GM21381 (cell line): ENCODE data around the gene SRSF7.
"Not testable (repeated sequence)": the region's sequence is repeated elsewhere in the genome, so short reads cannot be mapped to it uniquely, and the experiment has no call there.

Experiments used
- ATAC-seq: cut with Tn5 transposase; IDR thresholded peaks from one replicate; pipeline ENCODE4 v1.9.1; 2021; ENCODE audit warnings: mild to moderate bottlenecking, moderate library complexity; ENCODE audit not compliant: unreplicated experiment

Gene SRSF7

DNA sequence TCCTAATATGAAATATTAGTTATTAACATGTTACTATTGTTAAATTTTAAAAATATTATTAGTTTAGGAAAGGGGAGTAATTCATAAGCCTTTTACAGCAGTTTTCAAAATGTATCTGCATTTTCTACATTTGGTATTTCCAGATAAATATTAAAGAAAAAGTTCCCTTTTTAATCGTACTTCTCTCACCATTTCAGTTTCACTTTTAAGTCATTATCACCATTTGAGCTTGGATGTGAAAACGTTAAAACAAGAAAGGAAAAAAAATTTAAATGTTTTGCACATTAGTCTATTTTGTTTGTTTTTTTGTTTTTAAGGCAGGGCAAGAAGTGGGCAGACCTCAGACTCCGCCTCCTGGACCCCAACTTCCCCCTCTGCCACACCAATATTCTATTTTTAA is 3.3 kb upstream of the SRSF7 start:
- no peak for ATAC-seq

DNA sequence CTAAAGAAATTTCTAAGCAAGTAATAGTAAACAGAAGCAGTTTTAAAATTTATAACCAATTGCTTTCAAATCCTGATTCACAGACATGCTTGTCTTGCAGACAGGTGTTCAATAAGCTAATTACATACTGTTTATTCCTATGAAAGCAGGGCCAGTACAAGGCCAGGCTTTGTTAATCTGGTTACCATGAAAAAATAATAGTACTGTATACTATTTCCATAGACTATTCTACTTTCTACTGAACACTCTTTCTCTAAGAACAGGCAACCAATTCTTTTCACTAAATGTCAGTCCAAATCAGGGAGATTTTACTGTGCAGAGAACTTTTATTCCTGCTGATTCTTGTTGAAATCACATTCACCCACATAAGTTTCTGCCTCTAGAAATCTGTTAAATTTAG is 2.9 kb upstream of the SRSF7 start:
- ATAC-seq = no peak

DNA sequence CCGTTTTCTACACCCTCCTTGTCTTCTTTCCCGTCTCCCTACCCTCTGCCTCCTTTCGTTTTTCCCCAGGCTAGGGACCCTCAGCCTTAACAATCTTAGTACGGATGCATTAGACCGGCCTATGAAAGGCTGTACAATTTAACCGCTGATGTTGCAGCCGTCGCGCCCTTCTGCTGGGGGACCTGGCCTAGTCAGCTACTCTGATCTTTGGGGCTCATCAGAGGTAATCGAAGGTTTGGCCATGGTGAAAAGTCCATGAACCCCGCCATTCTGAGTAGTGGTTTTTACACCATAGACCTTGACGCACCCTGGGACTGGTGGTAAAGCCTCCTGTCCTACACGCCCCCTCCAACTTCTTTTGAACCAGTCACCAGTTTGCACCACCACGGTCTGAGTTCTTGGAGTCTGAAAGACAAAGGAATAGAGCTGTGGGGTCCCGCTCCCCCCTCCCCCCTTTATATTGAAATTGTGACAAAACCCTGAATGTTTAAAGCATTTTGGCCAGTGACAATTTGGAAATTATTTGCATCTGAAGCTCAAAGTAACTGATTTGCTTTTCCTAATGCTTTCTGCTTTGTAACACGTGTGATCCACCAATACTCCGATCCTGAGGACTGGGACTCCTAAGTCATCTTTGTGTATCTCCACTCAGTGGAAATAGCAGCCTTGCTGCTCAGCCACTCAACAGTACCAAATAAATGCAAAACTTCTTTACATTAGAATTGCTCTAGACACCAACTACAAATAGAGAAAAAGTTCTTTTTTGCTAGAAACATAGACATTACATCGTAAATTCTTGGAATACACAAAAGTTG is 642 bp upstream of the SRSF7 start:
- no peak for ATAC-seq

DNA sequence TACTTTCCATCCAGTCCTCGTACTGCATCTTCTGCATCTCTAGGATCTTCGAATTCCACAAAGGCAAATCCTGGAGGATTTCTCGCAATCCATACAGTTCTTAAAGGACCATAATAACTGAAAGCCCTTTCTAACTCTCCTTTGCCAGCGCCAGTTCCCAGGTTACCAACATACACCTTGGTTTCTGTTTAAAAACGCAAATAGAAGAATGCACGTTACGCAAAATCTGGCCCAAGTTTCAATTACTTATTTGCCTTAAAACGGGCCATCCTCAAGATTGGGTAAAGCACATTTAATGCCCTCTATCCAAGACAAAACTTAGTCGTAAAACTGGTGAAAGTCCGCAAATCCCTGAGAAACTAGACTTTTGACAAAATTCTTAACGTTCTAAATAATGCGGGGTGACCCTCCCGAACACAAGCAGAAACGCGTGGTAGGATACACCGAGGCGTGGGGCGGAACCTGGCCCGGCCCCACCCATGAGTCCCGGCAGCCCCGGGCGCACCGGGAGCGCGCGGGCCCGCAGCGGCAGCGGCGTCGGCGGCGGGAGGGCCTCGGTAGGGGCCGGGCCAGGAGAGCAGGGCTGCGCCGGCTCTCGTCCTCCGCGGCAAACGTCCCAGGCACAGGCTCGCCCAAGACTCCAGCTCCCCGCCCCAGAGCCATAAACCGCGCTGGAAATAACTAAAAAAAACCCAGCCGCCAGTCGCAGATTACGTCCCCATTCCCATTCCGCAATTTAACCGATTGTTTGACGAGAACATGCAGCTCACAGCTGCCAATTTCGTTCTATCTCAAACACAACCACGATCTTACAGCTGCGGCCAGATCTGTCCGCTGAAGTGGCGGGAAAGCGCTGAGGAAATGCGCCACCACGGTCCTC is 910 bp downstream of the SRSF7 start:
- peak; percentile 46 for ATAC-seq

DNA sequence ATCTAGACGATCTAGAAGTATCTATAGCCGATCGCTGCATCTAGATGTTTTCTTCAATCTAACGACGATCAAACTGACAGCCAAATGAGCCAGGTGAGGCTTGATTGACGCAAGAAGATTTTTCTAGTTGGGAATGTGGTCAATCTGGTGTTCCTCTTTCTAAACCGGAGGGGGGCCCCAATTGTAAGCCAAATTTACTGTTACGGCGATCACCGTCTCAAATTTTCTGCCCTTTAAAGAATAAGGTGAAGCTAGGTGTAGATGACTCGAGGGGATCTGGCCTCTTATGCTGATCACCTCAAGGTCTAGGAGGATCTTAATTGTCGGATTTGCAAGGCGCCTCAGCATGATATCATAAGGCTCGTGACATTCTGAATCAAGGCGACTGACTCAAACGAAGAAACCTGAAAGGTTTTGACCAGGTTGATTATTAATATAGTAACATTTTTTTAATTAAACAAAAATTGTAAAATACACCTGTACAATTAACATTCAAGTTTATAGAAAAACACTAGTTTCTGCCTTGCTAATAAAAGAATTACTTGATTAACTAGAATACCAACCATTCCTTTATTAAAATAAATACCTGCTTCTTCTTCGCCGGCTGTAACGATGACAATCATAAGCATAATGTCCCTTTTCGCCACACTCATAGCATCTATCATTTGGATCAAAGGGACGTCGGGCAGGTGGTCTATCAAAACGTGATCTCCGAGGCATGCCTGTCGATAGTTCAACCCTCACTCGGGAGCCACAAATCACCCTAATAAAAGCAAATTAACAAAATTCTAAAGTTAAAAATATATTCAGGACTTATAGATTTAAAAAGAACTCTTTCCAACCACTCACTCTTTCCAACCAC is 2.0 kb downstream of the SRSF7 start:
- no peak for ATAC-seq

DNA sequence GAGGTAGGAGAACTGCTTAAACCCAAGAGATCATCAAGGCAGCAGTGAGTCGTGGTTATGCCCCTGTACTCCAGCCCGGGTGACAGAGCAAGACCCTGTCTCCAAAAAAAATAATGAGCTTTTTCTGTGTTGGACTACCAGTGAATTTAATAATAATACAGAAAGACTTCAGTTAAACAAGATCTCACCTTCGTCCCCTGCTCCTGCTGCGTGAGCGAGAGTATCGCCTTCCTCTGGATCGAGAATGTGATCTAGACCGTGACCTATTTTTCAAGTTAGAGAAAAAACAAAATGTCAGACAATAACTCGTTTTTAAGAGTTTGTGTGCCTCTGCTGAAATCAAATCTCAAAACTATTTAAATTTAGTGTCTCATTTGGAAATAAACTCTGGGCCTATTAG is 2.8 kb downstream of the SRSF7 start:
- ATAC-seq = no peak

DNA sequence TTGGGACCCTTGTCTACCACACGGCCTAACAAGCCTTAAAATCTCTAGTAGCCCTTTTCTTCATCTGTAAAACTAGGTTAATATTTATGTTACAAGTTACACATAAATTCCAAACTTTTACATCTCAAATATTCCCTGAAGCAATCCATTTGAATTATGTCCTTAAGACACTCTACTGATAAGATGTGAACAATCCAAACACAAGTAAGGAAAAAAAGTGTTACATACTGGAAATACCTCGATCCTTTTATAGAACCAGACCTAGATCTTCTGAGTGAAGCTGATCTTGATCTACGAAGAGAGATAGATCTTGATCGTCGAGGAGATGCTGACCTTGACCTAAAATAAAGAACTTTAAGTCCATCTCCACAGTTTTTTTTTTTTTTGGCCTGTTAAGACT is 3.3 kb downstream of the SRSF7 start:
- no peak for ATAC-seq

DNA sequence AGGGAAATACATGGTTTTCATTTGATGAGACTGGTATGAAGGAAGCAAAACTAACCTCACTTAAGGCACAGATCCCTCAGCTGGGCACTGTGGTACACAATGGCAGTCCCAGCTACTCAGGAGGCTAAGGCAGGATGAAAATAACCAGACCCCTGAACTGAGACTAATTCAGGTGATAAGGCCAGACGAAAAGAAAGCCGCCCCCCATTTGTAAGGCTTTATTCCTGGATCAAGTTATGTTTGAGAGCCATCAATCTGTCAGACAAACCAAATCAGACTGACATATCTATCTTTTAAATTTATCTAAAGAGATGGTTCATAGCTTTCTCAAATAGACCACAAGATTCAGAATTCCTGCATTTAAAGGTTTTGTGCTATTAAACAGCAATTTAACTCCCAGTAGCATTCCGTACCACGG is 4.1 kb downstream of the SRSF7 start:
- no peak for ATAC-seq

DNA sequence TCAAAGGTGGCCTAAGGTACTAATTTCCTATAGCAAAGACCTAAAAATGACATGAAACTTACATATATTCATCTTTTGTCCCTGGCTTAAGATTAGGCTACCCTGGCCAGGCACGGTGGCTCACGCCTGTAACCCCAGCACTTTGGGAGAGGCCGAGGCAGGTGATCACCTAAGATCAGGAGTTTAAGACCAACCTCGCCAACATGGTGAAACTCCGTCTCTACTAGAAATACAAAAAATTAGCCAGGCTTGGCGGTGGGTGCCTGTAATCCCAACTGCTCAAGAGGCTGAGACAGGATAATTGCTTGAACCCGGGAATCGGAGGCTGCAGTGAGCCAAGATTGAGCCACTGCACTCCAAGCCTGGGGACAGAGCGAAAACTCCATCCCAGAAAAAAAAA is 5.9 kb downstream of the SRSF7 start:
- no peak for ATAC-seq

DNA sequence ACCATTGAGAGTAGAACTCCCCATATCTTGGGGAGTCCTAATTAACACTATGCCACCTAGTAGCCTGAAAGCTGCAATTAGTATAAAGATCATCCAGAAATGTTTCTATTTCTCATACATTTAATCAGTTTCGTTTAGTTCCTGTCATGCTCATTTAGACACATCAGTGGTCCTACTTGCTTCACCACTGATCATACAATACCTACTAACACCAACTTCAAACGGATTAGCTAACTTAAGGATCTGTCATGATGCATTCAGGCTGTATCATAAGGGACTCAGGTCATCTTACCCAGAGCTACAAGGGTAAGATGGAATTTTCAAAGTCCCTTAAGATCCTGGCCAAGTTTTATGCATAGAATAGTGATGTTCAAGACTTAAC is 6.8 kb downstream of the SRSF7 start:
- no peak for ATAC-seq

DNA sequence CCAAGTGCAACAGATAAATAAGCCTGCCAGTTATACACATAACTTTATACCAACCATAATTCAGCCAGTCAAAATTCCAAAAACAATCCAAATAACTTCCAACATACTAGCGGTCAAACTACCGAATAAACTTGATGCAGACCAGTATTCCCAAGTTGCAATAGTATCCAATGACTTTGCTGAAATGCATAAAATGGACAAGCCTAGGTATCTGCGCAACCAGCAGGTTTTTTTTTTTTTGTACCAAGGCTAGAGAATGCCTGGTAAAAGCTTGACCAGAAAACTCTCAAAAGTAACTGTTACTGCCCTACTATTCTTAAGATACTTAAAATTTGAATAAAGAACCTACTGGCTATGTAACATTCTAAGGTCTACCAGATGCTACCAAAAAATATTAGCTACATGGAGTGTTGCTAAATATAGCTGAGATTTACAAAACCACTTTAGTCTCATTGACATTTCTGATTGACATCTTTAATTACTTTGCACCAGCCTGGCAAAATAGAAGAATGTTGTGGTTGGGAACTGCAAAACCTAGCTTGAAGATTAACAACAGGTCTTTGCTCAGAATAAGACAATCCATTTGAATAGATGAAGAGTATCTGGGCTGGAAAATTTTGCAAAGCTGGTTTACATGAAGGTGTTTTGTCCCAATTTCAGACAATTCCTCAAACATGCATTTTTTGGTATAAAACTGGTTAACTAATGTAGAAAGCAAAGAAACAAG is 7.3 kb downstream of the SRSF7 start:
- no peak for ATAC-seq

DNA sequence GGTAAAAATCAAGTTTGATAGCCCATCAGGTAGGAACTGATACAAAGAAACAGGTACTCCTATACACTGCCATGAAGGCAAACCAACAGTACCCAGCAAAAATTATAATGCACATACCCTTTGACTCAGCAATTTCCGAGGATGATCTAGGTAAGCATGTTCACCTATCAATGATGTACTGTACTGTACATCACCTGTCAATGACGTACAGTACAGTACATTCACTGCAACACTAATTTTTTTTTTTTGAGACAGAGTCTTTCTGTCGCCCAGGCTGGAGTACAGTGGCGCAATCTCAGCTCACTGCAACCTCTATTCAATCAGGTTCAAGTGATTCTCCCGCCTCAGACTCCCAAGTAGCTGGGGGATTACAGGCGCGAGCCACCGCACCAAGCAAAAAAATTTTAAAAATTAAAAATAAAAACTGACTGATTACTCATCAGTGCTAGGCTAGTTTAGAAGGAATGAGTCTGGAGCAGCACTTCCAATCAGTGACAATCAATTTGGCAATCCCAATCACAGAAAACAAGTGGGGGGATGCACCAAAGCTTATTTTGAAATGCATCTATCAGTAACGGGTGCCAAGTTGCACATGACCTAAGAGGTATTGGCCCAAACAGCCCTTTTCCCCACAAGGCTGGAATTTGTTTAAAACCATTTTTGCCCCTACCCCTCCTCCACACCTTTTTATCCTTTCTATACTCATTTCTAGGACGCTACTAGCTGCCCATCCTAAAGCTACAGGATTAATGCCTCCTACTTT is 8.2 kb downstream of the SRSF7 start:
- ATAC-seq = no peak

DNA sequence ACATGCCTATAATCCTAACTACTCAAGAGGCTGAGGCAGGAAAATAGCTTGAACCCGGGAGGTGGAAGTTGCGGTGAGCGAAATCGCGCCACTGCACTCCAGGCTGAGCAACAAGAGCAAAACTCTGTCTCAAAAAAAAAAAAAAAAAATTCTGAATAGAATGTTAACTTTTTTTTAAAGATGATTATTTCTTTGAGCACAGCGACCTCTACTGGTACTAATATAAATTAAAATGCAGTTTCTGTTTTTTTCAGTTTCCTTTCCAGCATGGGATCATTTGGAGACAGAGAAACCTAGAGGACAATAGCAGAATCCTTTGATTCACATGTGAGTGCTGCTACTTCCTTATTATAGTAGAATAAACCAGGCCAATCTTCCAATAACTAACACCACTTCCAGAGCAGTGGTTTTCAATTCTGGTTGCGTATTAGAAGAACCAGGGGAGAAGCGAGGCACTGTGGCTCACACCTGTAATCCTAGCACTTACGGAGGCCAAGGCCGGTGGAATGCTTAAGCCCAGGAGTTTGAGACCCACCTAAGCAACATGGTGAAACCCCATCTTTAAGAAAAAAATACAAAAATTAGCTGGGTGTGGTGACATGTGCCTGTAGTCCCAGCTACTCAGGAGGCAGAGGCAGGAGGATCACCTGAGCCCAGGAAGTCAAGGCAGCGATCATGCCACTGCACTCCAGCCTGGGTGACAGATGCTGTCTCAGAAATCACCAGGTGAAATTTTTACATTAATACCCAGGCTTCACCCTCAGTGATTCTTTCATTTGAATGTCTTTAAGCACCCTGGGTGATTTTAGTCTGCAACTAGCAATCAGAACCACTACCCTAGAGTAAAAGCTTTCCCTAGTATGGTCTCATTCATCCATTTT is 10.1 kb downstream of the SRSF7 start:
- ATAC-seq = no peak

DNA sequence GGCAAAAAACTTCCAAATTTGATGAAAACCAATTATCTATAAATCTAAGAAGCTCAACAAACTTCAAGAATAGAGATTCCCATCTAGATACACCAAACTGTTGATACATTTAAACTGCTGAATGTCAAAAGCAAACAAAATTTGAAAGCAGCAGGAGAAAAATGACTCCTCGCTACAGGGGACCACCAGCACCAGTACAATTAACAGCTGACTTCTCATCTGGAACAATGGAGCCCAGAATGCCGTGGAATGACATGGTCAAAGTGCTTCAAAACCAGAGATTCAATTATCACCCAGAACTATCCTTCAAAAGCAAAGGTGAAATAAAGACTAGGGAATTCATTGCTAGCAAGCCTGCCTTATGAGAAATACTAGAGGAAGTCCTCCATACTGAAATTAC is 11.6 kb downstream of the SRSF7 start:
- no peak for ATAC-seq

DNA sequence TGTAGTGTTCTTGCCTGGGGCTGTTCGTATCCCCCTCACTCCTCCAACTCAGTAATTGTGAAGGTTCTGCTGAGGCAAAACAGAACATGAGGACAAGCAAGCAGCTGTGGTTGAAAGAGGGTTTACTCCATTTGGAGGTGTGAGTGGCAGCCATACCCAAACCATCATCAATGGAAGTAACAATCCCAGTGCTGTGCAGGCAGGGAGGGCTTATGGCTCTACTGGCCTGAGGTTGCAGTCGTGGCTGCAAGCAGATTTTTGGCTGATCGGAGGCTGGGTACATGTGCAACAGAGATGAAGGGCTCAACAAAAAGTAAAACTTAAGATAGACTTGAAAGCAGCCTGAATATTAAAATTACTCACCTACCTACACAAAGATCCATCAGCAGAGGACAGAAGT is 13.2 kb downstream of the SRSF7 start:
- ATAC-seq = no peak

DNA sequence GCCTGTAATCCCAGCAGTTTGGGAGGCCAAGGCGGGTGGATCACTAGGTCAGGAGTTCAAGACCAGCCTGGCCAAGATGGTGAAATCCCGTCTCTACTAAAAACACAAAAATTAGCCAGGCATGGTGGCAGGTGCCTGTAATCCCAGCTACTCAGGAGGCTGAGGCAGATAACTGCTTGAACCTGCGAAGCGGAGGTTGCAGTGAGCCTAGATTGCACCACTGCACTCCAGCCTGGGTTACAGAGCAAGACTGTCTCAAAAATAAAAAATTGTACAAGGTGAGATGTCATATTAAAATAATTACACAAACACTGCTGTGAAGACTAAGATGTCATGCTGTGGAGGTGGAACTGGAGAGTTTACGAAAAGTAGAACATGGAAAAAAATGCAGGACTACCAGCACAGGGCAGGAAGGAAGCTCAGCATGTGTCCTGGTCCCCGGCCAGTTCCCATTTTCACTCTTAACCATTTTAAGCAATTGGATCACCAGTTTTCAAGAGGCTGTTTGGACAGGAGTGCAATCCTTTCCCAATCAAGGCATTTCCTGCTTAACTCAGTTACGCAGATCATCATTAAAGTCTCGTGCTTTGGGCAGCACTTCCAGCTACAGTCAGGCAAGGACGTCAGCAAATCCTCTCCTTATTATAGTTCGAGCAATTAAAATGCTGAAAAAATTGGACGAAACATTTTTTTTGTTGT is 14.0 kb downstream of the SRSF7 start:
- not testable (repeated sequence) for ATAC-seq

DNA sequence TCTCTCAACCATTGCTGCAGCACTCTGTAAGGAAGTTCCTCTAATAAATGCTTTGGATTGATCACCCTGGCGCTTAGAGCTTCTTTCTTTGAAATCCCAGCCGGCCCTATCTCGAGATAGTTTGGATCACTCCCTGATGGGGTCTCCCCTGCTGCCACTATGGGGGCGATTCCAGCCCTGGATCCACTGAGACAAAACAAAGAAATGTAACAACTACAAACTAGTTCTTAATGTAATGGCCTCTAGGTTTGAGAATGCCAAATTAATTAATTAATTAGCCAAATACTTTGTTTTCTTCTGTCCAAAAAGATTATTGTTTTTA is 15.2 kb downstream of the SRSF7 start:
- no peak for ATAC-seq

DNA sequence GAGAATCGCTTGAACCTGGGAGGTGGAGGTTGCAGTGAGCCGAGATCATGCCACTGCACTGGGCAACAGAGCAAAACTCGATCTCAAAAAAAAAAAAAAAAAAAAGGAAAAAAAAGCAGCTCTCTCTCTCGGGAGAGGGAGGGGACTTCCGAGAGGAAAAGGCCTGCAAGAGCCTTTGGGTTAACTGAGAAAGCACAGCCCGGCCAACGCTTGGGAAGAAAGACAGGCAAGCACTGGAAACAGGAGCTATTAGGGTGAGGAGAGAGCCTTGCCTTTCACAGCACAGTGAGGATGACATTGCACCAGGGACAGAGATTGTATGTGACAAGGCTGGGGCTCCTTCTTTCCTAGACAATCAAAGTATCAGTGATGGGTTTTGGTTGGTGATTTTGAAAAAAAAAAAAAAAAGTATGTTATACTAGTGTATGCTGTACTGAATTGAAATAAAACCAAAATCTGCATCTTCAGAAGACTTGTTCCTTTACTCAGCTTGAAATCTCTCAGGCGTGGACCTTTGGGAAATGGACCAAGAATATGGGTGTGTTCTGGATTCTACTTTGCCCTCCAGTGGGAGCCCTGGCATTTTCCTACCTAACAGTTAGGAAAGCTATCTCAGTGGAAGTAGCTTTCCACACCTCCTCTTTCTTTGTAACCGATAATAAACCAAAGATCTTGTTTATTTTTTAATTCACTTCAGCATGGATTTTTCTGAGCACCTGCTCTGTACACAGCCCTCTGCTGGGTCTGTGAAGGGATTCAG is 16.7 kb downstream of the SRSF7 start:
- ATAC-seq = no peak
